PC-9 (cell line): ENCODE measurements around the gene POLR1G. TPM values are rescaled to one million over a fixed set of nuclear protein-coding genes. Genes with fewer than 3 reads are reported as not detected.

ENCODE experiments used
- Bru-seq: library from RNA; stranded (reverse); fragments of 400-500 nt; gene quantifications from one replicate; lab custom pipeline; 2021; lab: Mats Ljungman, UMichigan
- BruChase-seq, 2 experiments: library from RNA; stranded (reverse); fragments of 400-500 nt; gene quantifications; one replicate each; lab custom pipeline; 2021; lab: Mats Ljungman, UMichigan
- BruUV-seq: library from RNA; stranded (reverse); fragments of 400-500 nt; replicated peaks from 2 replicates; lab custom pipeline; 2021; lab: Mats Ljungman, UMichigan
- CTCF ChIA-PET: fragments of 300-600 bp; sonication (Branson Sonifier 250); formaldehyde crosslinking; loops from one replicate; lab custom pipeline; 2022; ENCODE audit warnings: antibody characterized with exemption; lab: Charles Lee
- POLR2A ChIA-PET: fragments of 300-600 bp; sonication (Branson Sonifier 250); formaldehyde crosslinking; loops from one replicate; lab custom pipeline; 2022; ENCODE audit warnings: antibody characterized with exemption; ENCODE audit not compliant: unreplicated experiment; lab: Charles Lee
- DNase-seq, 2 experiments: peaks; one replicate each; pipeline versions ENCODE4 v3.0.0 to v3.0.0-alpha.2; 2015 to 2022; ENCODE audit warnings: mixed read lengths in 1 of 2
- H2AFZ ChIP-seq: fragments of 200-600 bp; sonication (generic); 2 replicates; pipeline ENCODE4 v1.8.1; 2017; ENCODE audit warnings: antibody characterized with exemption
- H3F3A ChIP-seq: fragments of 200-600 bp; sonication (generic); 2 replicates; pipeline ENCODE4 v1.8.1; 2017; ENCODE audit warnings: antibody characterized with exemption, mild to moderate bottlenecking, low read depth; ENCODE audit not compliant: insufficient read depth
- H3K27ac ChIP-seq: fragments of 200-600 bp; sonication (generic); 2 replicates; pipeline ENCODE4 v1.6.1; 2016; ENCODE audit warnings: mixed run types
- H3K27me3 ChIP-seq: fragments of 200-600 bp; sonication (generic); 2 replicates; pipeline ENCODE4 v1.6.1; 2016; ENCODE audit warnings: low read depth, mixed run types; ENCODE audit not compliant: insufficient read depth
- H3K36me3 ChIP-seq: fragments of 200-600 bp; sonication (generic); 2 replicates; pipeline ENCODE4 v1.6.1; 2016; ENCODE audit warnings: low read depth, mixed run types
- H3K4me1 ChIP-seq: fragments of 200-600 bp; sonication (generic); replicated peaks from 2 replicates; pipeline ENCODE4 v1.6.1; 2016; ENCODE audit warnings: mixed run types; ENCODE audit not compliant: insufficient read depth
- H3K4me2 ChIP-seq: fragments of 200-600 bp; sonication (generic); 2 replicates; pipeline ENCODE4 v1.6.1; 2017; ENCODE audit warnings: mixed run types
- H3K4me3 ChIP-seq: fragments of 200-600 bp; sonication (generic); 2 replicates; pipeline ENCODE4 v1.6.1; 2016; ENCODE audit warnings: mixed run types
- H3K79me2 ChIP-seq: fragments of 200-600 bp; sonication (generic); 2 replicates; pipeline ENCODE4 v1.6.1; 2017; ENCODE audit warnings: low read depth, mixed run types
- H3K9me2 ChIP-seq: fragments of 200-600 bp; sonication (generic); 2 replicates; pipeline ENCODE4 v1.8.1; 2017; ENCODE audit warnings: mild to moderate bottlenecking; ENCODE audit not compliant: insufficient read depth
- H3K9me3 ChIP-seq: fragments of 200-600 bp; sonication (generic); 2 replicates; pipeline ENCODE4 v1.8.1; 2016; ENCODE audit warnings: low read depth; ENCODE audit not compliant: insufficient read depth
- H4K20me1 ChIP-seq: fragments of 200-600 bp; sonication (generic); 2 replicates; pipeline ENCODE4 v1.8.1; 2017; ENCODE audit not compliant: insufficient read depth
- CTCF ChIP-seq: fragments of 200-600 bp; sonication (generic); conservative IDR thresholded peaks from 2 replicates; pipeline ENCODE4 v1.6.1; 2017; ENCODE audit warnings: mixed run types, antibody characterized with exemption, mild to moderate bottlenecking, moderate library complexity
- EZH2 ChIP-seq: fragments of 200-600 bp; sonication (generic); IDR thresholded peaks from 2 replicates; pipeline ENCODE4 v1.8.0; 2017; ENCODE audit warnings: antibody characterized with exemption, low read depth
- intact Hi-C: fragments of 100-400 bp; cut with micrococcal nuclease; formaldehyde crosslinking; loops from one replicate; pipeline ENCODE4 v1.10.0; 2022; ENCODE audit not compliant: unreplicated experiment
- long read RNA-seq: library from polyadenylated mRNA; stranded (forward); transcript quantifications from one replicate; pipeline ENCODE4 v2.0.0, GENCODE V29; 2022
- total RNA-seq: library from RNA; stranded (reverse); gene quantifications from 2 replicates; pipeline ENCODE4 v1.2.3, GENCODE V29; 2021

Gene POLR1G
- total RNA-seq (9.6 and 11.5 TPM in 2 replicates), Bru-seq, nascent RNA (percentile 66 among the genes with signal in this experiment), BruChase-seq, experiment 1, labeled RNA remaining after a 2-hour chase (percentile 75 among the genes with signal in this experiment), BruChase-seq, experiment 2, labeled RNA remaining after a 6-hour chase (percentile 81 among the genes with signal in this experiment)
- long read RNA-seq, transcript CD3EAP-201 (3 exons, 3,286 nt): major isoform, 20 of 28 reads
- long read RNA-seq, partial matches to known transcripts: 0 of 28 reads
- long read RNA-seq, other reads (novel, unspliced or antisense): 6 of 28 reads

DNA sequence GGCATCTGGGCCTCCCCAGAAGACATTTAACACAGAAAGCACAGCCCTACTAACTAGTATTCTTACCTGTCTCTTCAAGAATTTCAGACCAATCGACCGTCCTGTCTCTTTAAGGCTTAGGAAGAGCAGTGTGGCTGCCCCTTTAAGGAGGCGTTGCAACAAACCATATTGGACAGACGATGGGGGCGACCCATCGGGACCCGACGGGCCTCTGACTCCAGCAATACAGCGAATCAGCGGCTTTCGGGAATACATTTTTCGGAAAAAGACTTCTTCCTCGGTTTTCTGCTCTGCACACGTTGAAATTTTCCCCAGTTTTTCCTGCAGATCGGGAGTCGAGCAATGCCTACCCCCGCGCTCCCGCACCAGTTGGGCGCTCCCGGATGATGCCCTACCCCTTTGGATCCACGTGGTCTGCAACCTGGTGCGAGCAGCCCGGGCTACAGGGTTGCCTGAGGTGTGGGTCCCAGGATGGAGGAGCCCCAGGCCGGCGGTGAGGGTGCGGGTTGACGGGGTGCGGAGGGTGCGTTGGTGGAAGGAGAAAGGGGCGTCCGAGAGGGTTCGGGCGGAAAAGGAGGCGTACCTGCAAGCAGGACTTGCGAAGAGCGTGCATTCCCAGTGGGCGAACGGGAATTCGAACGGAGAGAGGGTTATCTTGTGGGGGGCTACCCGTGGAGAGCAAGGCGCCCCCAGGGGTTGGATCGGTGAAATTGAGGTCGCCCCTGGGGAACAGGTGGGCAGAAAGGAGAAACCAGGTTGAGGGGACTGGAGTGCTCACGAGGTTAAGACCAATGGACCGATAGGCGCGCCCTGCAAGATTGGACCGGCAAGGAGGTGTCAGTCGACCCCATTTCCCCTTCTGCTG lies at the start of gene POLR1G:
TSS of gene POLR1G (plus strand) at position 419 of the 865 bp plus-strand sequence. CDS start at position 472, 53 bp downstream.
- no peaks in the 10 kb centered on the region for H3K9me2 ChIP-seq
- peak within 1 kb of the TSS; percentile 95 for H3K4me3 ChIP-seq
- peaks cover 54% of the 10 kb centered on the region for H3K79me2 ChIP-seq
- intact Hi-C loops: loop anchor here (10.0 kb wide), 1 partner anchor 312 kb away; the partner anchor contains the start of gene PPP1R37
- TSS peak; percentile 33 for BruUV-seq
- H3K9me3 ChIP-seq: no peaks in the 10 kb centered on the region
- peaks cover 40% of the 10 kb centered on the region; the same call in 1 of the 2 replicates for H3F3A ChIP-seq
- CTCF ChIA-PET: no interaction called here
- peak within 1 kb of the TSS; percentile 86 for H3K4me2 ChIP-seq
- H2AFZ ChIP-seq: peak within 1 kb of the TSS; percentile 84
- H4K20me1 ChIP-seq: peaks cover 16% of the 10 kb centered on the region
- no peak for TF ChIP-seq EZH2
- TF ChIP-seq CTCF: no peak
- no peaks in the 10 kb centered on the region for H3K27me3 ChIP-seq
- peak within 1 kb of the TSS; percentile 91 for H3K27ac ChIP-seq
- peak; percentile 82 to 83 for DNase-seq
- POLR2A ChIA-PET: no interaction called here
- peaks cover 3% of the 10 kb centered on the region; the same call in 1 of the 2 replicates for H3K36me3 ChIP-seq
- peaks cover 18% of the 10 kb centered on the region for H3K4me1 ChIP-seq

GRCh38 chr19:45356760-45357444 lies 49.5 kb upstream of the POLR1G start:
- ChIA-PET POLR2A (no interaction called here), CTCF (no interaction called here)
- Histone ChIP-seq H3K9me2 (no peaks in the 10 kb centered on the region), H3K9me3 (no peaks in the 10 kb centered on the region), H3K79me2 (no peaks in the 10 kb centered on the region), H3F3A (peaks cover 6% of the 10 kb centered on the region; the same call in 1 of the 2 replicates), H3K27me3 (no peaks in the 10 kb centered on the region), H3K4me2 (no peak overlapping the region), H3K4me1 (no peaks in the 10 kb centered on the region), H3K4me3 (no peak overlapping the region), H3K36me3 (no peaks in the 10 kb centered on the region), H4K20me1 (no peaks in the 10 kb centered on the region), H3K27ac (no peak overlapping the region), H2AFZ (no peak overlapping the region)
- DNase-seq: no peak
- TF ChIP-seq EZH2 (no peak), CTCF (no peak)
- intact Hi-C loops: no loop called here
- BruUV-seq: no TSS peak

DNA sequence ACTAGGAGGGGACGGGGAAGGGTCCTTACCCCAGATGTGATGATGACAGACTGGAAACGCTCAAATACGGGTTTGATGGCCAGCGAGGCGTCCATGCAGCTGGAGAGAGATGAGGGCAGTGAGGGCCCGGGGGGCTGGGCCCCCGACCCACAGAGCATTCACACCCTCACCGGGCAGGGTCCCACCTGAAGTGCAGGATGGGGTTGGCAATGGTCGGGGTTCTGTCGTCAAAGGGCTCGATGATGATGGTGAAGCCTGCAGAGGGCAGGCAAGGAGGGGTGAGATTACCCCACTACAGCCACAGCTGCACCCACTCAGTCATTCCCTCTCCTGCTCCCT lies 49.0 kb upstream of the POLR1G start:
- no peaks in the 10 kb centered on the region for H3K36me3 ChIP-seq
- H3K79me2 ChIP-seq: no peaks in the 10 kb centered on the region
- H3K27ac ChIP-seq: no peak overlapping the region

More for the DNA sequence above, 49.0 kb upstream of the POLR1G start:
- no peak overlapping the region for H2AFZ ChIP-seq
- H3K9me2 ChIP-seq: no peaks in the 10 kb centered on the region
- intact Hi-C loops: no loop called here
- H3K27me3 ChIP-seq: no peaks in the 10 kb centered on the region
- H3K4me2 ChIP-seq: no peak overlapping the region
- no peak for DNase-seq
- H4K20me1 ChIP-seq: no peaks in the 10 kb centered on the region
- H3K9me3 ChIP-seq: no peaks in the 10 kb centered on the region
- CTCF ChIA-PET: no interaction called here
- no TSS peak for BruUV-seq
- no peaks in the 10 kb centered on the region for H3K4me1 ChIP-seq
- POLR2A ChIA-PET: no interaction called here
- TF ChIP-seq EZH2 (no peak), CTCF (no peak)
- H3K4me3 ChIP-seq: no peak overlapping the region
- H3F3A ChIP-seq: peaks cover 6% of the 10 kb centered on the region; the same call in 1 of the 2 replicates
